Mesodermal cell (in vitro differentiated cells): Measurements from ENCODE around the gene RIGI. TPM values are rescaled to one million over a fixed set of nuclear protein-coding genes. Genes with fewer than 3 reads are reported as not detected.

Experiments
- H3K27ac ChIP-seq: 2 replicates; pipeline ENCODE4 v1.7.0; 2013; ENCODE audit warnings: mild to moderate bottlenecking, low read depth, low read length, moderate library complexity; ENCODE audit not compliant: severe bottlenecking
- H3K36me3 ChIP-seq: 2 replicates; pipeline ENCODE4 v1.7.1; 2013; ENCODE audit warnings: mild to moderate bottlenecking, low read length, moderate library complexity; ENCODE audit not compliant: control insufficient read depth, insufficient read depth
- H3K4me1 ChIP-seq: one replicate; pipeline ENCODE4 v1.7.1; 2013; ENCODE audit warnings: mild to moderate bottlenecking, low read length; ENCODE audit not compliant: insufficient read depth, control insufficient read depth, poor library complexity, severe bottlenecking
- H3K4me3 ChIP-seq: 2 replicates; pipeline ENCODE4 v1.7.0; 2013; ENCODE audit warnings: low read length, control low read depth, mild to moderate bottlenecking; ENCODE audit not compliant: insufficient read depth, poor library complexity, severe bottlenecking; ENCODE audit errors: extremely low read depth
- H3K9me3 ChIP-seq: 2 replicates; pipeline ENCODE4 v1.7.1; 2013; ENCODE audit warnings: mild to moderate bottlenecking, low read length, moderate library complexity; ENCODE audit not compliant: control insufficient read depth
- WGBS, 2 experiments: methylation state at CpG; one replicate each; pipeline ENCODE4 v1.1.5; 2013; ENCODE audit warnings: missing lambda C conversion rate in 2 of 2; ENCODE audit not compliant: insufficient coverage in 2 of 2; 5-methylcytosine and 5-hydroxymethylcytosine counted together
- polyA plus RNA-seq, 2 experiments: library from polyadenylated mRNA; stranded (reverse); fragments of 50-300 nt; gene quantifications; one replicate each; pipeline ENCODE4 v1.2.3, GENCODE V29; 2013

The RIGI gene
- polyA plus RNA-seq (2013, experiment 1 of 2) = 3.6 TPM
- 3.7 TPM for polyA plus RNA-seq (2013, experiment 2 of 2)

- H3K9me3 ChIP-seq = no peaks in the 10 kb centered on the region
- H3K4me3 ChIP-seq = peak within 1 kb of the TSS; percentile 56
- no peaks in the 10 kb centered on the region for H3K36me3 ChIP-seq
- 1 to 2% methylated on average over 19 to 27 of the region's 37 CpGs for WGBS, 2 experiments
- H3K27ac ChIP-seq = peak within 1 kb of the TSS; percentile 76
- H3K4me1 ChIP-seq = peaks cover 7% of the 10 kb centered on the region
These were observed at the start of gene RIGI for GRCh38 chr9:32526041-32526706. Gene RIGI (minus strand): TSS chr9:32526196. CDS start chr9:32526166, 30 bp downstream.

- Histone ChIP-seq H3K36me3 (peaks cover 2% of the 10 kb centered on the region), H3K27ac (no peak overlapping the region), H3K4me1 (peaks cover 8% of the 10 kb centered on the region), H3K4me3 (no peak overlapping the region), H3K9me3 (no peaks in the 10 kb centered on the region)
- WGBS, 2 experiments = no CpG with 5 or more reads among the region's 1 CpG
These were observed 48.9 kb upstream of the RIGI start for GRCh38 chr9:32574858-32575257.

- H3K4me3 ChIP-seq = no peak overlapping the region
- H3K9me3 ChIP-seq = no peaks in the 10 kb centered on the region
- 95 to 100% methylated on average over 2 to 3 of the region's 7 CpGs for WGBS, 2 experiments
- H3K27ac ChIP-seq = no peak overlapping the region
- H3K4me1 ChIP-seq = peaks cover 8% of the 10 kb centered on the region
- H3K36me3 ChIP-seq = peaks cover 10% of the 10 kb centered on the region
These were observed 47.8 kb upstream of the RIGI start for GRCh38 chr9:32573821-32574220.

- WGBS, 2 experiments = 1 to 2% methylated on average over 20 to 28 of the region's 36 CpGs
- Histone ChIP-seq H3K4me1 (peaks cover 8% of the 10 kb centered on the region), H3K9me3 (no peaks in the 10 kb centered on the region), H3K27ac (peak within 1 kb of the TSS; percentile 77), H3K36me3 (peaks cover 14% of the 10 kb centered on the region), H3K4me3 (peak within 1 kb of the TSS; percentile 98)
These were observed 47.0 kb upstream of the RIGI start, which contains the start of gene NDUFB6 for GRCh38 chr9:32572900-32573523. Gene NDUFB6 (minus strand): TSS chr9:32573159. CDS start chr9:32573060, 99 bp downstream.

GRCh38 chr9:32571969-32572899, 46.2 kb upstream of the RIGI start:
- H3K4me3 ChIP-seq = peak overlapping the region; percentile 98
- peaks cover 19% of the 10 kb centered on the region for H3K36me3 ChIP-seq
- 0% methylated on average over 2 to 13 of the region's 17 CpGs for WGBS, 2 experiments
- H3K4me1 ChIP-seq = peaks cover 8% of the 10 kb centered on the region
- H3K9me3 ChIP-seq = no peaks in the 10 kb centered on the region
- peak overlapping the region; percentile 77 for H3K27ac ChIP-seq

- WGBS, 2 experiments = 90 to 100% methylated on average over 2 to 3 of the region's 4 CpGs
- Histone ChIP-seq H3K4me1 (peaks cover 8% of the 10 kb centered on the region), H3K4me3 (no peak overlapping the region), H3K36me3 (peaks cover 39% of the 10 kb centered on the region), H3K27ac (no peak overlapping the region), H3K9me3 (no peaks in the 10 kb centered on the region)
These were observed 44.3 kb upstream of the RIGI start for GRCh38 chr9:32570262-32570661.

- Histone ChIP-seq H3K9me3 (no peaks in the 10 kb centered on the region), H3K4me3 (no peak overlapping the region), H3K36me3 (peaks cover 53% of the 10 kb centered on the region), H3K27ac (no peak overlapping the region), H3K4me1 (peaks cover 6% of the 10 kb centered on the region)
- WGBS, 2 experiments = 94 to 97% methylated on average over 26 of the region's 26 CpGs
These were observed 40.8 kb upstream of the RIGI start for GRCh38 chr9:32566770-32567169.

- H3K27ac ChIP-seq = no peak overlapping the region
- peaks cover 53% of the 10 kb centered on the region for H3K36me3 ChIP-seq
- no peak overlapping the region for H3K4me3 ChIP-seq
- no peaks in the 10 kb centered on the region for H3K9me3 ChIP-seq
- no peaks in the 10 kb centered on the region for H3K4me1 ChIP-seq
- 96 to 100% methylated on average over 3 to 5 of the region's 6 CpGs for WGBS, 2 experiments
These were observed 40.0 kb upstream of the RIGI start for GRCh38 chr9:32565967-32566366.

GRCh38 chr9:32558408-32558934, 32.5 kb upstream of the RIGI start:
- no peak overlapping the region for H3K27ac ChIP-seq
- WGBS, 2 experiments = 100% methylated on average over 1 of the region's 3 CpGs; no CpG with 5 or more reads in 1 of the 2 experiments
- H3K9me3 ChIP-seq = no peaks in the 10 kb centered on the region
- no peaks in the 10 kb centered on the region for H3K4me1 ChIP-seq
- no peak overlapping the region for H3K4me3 ChIP-seq
- peaks cover 3% of the 10 kb centered on the region for H3K36me3 ChIP-seq

GRCh38 chr9:32554591-32554990, 28.6 kb upstream of the RIGI start:
- peaks cover 3% of the 10 kb centered on the region for H3K36me3 ChIP-seq
- no peak overlapping the region for H3K27ac ChIP-seq
- H3K4me1 ChIP-seq = no peaks in the 10 kb centered on the region
- no peak overlapping the region for H3K4me3 ChIP-seq
- no peaks in the 10 kb centered on the region for H3K9me3 ChIP-seq
